Stimulated activated CD8-positive, alpha-beta memory T cell treated with anti-CD3 and anti-CD28 coated beads, Interleukin-15, amount 100 ng/mL, for 1 hour (primary cell): Measurements from ENCODE around the gene KLC4.
"Not testable (repeated sequence)": the region's sequence is repeated elsewhere in the genome, so short reads cannot be mapped to it uniquely, and the experiment has no call there.

ENCODE experiments used
- DNase-seq: peaks from one replicate; pipeline ENCODE4 v3.0.0-alpha.2; 2020; ENCODE audit warnings: low read depth

The KLC4 gene

DNA sequence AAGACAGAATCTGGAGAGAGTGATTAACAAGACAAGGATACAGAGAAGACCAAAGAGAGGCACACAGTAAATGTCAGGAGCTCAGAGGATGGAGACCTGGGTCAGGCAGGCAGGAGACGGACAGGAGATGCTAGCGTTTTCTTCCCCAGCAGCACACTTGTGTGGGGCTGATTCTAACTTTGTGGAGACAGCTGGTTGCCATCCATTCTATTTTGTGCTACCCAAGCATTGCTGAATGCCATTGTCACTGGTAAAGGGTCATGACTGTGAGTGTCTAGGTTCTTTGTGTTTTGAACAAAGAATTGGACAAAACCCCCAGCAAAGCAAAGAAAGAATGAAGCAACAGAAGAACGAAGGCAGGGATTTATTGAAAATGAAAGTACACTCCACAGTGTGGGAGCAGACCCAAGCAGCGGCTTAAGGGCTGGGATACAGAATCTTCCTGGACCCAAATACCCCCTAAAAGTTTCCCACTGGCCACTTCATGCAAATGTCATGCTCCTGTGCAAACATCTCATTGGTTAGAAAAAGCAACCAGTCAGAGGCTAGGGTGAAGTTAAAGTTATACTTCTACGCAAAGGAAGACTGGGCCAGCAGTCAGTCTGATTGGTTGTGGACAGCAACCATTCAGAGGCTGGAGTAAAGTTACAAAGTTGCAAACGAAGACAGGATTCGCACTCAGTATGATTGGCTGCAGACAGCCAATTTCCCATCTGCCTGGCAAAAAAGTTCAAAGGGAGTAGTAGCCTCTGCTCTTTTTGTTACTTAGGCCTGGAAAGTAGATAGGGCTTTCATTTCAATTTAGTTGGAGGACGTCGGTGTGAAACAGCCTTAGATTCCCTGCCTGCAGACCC is 34.2 kb downstream of the KLC4 start:
- DNase-seq = no peak

DNA sequence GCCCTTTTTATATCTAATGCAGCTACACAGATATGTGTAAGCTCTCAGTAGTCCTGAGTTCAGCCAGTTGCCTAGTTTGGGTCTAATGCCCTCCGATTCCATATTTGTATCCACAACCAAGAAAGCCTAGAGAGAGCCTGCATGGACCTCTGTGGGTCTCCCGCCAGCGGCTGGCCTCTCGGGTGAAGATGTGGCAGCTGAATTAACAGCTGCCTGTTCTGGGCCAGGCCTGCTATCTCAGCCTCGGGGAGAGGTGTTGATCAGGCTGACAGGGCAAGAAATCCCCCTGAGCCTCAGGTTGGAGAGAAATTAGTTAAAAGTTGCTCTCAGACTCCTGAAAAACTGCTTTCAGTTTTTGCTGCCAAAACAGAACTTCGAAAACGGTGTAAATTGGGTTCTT is 36.5 kb downstream of the KLC4 start:
- no peak for DNase-seq

DNA sequence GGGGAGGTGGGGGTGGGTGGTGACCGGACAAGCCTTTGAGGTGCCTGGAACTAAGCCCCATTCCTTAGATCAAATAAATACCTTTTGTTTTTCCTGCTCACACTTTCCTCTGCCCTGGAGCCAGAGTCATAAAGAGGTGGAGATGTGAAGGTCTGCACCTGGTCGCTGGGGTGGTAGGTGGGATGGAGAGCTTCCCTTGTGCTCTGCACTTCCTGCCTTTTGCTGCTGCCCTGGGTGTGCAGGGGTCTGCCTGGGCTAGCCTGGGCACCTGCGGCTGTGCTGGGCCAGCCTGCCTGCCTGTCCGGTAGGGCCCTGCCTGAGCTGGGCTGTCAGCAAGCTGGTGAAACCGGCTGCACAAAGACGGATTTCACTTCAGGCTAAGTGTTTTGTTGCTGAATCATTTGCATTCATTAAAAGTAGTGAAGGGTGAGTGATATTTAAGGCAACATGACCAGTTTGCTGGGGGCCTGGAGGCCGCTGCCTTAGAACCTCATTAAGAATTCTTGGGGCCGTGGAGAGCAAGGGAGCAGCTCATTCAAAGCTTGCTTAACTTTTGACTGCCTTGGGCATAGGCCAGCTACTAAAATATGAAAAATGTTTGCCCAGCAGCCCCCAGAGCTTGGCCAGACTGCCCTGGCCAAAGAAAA is 37.1 kb downstream of the KLC4 start:
- no peak for DNase-seq

DNA sequence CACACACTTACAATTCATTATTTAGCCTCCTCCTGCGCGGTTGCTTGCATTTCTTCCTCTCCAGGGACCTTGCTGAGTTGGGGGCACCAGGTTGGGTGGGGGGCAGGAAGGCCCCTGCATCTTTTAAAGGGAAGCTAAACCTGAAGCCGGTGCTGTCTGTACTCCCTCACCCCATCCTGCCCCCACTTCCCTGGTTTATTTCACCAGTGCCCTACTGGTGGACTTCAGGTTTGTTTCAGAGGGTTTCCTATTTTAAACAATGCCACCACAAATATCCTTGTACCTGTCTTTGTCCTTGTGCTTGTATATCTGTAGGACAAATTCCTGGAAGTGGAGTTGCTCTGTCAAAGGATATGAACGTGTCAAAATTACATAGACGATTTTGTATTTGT is 37.7 kb downstream of the KLC4 start:
- no peak for DNase-seq

DNA sequence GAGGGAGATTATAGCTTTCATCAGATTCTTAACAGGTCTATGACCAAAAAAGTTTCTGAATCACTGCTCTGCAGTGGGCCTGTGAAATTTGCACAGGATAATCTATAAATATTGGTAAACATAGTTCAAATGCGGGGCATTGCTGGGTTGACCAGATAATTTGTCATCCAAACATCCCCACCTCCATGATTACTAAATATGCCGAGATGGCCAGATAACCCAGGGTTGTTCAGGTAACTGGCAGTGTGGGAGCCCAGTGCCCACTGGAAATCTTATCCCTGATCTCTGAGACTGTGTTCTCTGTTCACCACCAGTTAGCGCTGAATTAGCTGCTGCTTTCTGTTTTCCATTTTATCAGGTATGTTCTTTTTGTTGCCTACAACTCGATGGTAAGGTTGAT is 38.1 kb downstream of the KLC4 start:
- no peak for DNase-seq

DNA sequence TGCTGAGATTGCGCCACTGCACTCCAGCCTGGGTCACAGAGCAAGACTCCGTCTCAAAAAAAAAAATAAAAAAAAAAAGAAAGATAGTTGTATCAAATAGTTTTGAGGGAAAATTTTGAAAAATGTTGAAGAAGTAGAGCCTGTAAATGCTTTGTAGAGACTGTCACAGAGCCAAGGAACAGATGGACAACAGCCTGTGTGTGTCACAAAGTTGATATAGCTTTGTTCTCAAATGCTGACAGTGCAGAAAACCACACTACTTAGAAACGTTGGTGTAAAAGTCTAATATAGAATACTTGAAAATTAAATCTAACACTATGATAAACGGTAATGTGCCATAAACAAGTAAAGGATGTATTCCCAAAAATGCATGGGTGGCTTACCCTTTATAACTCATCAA is 42.1 kb downstream of the KLC4 start:
- no peak for DNase-seq

DNA sequence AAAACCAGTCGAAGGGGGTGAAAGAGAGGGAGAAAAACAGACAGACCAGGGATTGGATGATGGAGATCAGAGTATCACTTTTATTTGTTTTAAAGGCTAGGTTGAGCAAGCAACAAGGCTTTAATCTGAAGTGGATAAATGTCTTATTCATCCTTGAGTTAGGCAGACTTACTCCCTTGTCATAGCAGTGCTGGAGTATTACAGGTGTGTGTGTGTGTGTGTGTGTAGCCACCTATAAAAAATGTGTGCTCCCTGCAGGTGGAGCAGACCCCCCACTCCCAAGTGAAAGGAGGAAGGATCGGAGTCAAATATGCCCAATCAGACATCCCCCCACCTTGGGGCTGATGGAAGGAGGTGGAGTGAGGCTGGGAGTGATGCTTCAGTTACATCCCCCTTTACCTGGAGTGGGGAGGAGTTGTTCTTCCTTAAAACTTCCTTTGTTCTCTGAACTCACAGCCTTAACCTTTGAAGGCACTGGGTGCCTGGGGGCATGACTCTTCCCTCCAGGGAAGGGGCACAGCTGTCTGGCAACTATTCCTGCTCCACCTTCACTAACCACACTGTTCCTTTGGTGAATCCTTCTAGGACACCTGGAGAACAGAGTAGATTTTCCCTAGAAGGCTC is 43.9 kb downstream of the KLC4 start:
- DNase-seq = no peak

DNA sequence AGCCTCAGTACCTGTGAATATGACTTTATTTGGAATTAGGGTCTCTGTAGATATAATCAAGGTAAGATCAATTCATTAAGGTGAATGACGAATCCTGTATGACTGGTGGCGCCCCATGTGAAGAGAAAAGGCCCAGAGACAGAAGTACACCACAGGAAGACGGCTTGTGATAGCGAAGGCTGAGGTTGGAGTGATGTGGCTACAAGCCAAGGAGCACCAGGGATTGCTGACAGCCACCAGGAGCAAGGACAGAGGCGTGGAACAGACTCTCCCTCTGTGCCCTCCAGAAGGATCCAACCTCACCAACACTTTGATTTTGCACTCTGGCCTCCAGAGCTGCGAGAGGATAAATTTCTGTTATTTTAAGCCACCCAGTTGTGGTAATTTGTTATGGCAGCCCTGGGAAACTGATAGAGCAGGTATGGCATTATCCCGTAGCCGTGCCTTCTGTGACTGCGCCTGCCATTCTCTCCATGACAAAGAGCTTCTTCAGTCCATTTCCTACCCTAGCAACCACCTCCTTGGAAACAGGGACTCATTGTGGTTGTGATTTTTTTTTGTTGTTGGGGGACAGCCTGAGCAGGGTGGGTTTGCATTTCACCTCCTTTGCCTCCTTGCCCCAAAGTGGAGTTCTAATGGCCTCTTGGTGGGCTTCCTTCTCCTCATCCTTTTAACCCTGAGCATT is 46.2 kb downstream of the KLC4 start:
- DNase-seq = no peak

DNA sequence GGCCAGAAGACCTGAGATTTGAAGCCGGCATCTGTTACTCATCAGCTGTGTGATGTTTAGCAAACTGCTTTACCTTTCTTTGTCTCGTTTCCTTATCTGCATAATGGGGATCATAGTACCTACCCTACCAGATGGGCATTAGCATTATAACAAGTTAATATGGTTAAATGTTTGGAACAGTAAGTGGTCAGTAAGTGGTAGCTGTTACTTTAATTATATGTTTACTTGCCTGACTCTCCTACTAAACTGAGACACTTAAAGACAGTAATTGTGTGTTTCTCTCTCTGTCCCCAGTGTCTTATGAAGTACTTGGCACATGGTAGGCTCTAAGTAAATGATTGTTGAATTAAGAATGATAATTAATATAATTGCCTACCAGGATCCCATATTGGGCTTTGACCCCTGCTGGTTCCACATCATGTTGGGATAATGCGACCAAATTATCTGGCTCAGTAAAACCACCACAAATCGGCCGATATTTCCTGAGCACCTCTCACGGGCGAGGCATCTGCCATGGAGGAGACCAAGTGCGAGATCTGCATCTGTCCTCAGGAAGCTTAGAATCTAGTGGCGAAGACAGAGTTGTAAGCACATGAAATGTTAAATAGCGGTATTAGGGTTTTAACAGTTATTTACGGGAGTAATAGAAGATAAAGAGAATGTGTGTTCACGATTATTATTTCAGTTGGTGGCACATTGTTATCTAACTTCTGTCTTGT is 48.1 kb downstream of the KLC4 start:
- no peak for DNase-seq

DNA sequence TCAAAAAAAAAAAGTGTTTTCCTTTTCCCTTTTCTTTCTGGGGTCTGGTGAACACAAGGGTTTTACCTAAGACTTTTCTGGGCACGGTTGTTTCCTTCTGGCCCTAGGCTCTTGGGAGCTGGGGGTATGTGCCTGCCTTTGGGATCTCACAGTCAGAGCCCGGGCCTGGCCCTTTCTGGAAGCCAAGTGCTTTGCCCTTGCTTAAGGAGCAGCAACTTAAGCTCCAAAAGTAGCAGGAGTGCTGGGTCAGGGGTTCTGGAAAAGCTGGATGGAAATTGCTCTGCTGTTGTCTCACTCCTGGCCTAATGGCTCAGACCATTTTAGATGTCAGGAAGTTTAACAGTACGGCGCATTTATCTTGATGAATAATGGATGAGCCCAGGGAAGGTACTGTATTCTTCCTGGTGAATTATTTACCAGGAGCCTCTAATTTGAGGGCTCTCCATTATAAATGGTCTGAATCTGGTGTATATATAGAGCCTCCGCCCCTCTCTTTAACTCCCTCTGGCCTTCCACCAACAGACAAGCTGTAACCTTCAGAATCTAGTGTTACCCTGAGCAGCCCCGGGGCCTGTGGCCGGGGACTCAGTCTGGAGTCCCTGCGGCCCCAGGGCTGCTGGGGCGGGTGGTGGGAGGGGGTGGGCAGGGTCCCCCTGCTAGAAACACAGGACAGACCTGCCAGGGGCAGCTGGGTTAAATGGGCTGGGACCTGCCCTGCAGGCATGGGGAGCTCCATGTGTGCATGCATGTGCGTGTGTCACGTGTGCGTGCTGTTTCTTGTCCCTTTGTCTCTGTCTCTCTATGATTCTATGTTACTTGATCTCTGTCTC is 54.2 kb downstream of the KLC4 start:
- DNase-seq = no peak

DNA sequence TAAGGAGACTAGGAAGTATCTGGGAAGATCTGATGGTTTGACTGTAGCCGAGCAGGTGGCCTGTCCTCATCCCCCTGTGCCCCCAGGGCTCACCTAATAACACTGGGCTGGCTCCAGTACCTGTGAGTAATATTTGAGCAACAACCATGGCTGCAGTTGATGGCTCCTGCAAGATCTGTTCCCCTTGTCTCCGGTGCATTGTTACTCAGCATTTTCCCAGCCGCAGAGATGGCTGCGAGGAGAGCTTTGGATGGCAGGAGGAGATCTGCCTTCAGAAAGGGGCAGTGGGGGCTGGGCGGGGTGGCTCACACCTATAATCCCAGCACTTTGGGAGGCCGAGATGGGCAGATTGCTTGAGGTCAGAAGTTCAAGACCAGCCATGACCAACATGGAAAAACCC is 55.9 kb downstream of the KLC4 start:
- no peak for DNase-seq

DNA sequence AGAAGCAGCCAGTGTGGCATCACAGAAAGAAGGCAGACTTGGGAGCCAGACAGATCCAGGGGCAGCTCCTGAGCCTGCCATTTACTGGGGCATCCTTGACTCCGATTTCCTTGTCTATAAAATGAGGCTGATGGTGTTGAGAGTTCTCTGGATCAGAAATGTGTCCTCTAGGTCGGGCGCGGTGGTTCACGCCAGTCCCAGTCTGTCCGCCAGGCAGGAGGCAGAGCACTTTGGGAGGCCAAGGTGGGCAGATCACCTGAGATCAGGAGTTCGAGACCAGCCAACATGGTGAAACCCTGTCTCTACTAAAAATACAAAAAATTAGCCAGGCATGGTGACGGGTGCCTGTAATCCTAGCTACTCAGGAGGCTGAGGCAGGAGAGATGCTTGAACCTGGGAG is 58.0 kb downstream of the KLC4 start:
- DNase-seq = not testable (repeated sequence)

DNA sequence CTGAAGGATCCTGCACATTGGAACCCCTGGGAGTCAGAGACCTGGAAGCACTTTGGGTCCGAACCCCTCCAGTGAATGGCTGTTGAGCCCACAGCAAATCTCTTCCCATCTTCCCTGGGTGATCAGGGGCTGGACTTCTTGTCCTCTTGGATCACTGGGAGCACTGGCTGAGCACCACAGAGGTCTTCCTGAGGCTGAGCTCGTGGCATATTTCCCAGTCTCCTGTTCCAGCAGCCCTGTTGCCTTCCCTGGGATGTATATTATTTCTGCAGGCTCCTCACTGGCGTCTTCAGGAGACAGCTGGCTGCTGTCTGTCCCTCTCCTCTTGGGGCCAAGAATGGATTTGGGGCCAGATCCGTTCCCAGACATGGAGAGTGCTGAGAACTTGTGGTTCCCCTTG is 60.1 kb downstream of the KLC4 start:
- DNase-seq = no peak

DNA sequence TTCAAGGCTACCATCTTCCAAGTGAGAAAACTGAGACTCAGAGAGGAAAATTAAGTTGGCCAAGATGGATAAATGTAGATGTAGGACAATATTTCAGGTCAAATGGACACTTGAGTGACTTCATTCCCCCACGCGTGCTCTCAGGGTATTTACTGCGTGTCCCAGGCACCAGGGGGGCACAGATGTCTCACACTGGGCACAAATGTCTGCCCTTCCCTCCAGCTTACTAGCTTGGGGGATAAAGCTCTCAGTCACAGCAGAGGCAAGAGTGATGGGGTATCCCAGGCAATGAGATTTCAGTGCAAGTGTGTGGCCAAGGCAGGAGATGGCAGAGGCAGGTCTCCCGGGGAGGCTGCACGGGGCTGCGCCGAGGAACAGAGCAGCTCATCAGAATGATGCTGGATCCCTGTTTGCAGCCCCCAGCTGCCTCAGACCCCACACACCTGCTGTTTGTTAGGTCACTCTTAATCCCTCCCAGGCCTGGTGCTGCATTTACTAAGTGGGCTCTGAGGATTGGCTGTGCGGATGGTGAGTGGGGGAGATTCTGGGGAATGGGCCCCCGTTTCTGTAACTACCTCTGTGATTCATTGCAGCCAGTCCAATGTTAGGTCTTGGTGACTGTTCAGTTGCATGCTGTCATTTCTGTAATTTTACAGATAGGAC is 60.8 kb downstream of the KLC4 start:
- no peak for DNase-seq

DNA sequence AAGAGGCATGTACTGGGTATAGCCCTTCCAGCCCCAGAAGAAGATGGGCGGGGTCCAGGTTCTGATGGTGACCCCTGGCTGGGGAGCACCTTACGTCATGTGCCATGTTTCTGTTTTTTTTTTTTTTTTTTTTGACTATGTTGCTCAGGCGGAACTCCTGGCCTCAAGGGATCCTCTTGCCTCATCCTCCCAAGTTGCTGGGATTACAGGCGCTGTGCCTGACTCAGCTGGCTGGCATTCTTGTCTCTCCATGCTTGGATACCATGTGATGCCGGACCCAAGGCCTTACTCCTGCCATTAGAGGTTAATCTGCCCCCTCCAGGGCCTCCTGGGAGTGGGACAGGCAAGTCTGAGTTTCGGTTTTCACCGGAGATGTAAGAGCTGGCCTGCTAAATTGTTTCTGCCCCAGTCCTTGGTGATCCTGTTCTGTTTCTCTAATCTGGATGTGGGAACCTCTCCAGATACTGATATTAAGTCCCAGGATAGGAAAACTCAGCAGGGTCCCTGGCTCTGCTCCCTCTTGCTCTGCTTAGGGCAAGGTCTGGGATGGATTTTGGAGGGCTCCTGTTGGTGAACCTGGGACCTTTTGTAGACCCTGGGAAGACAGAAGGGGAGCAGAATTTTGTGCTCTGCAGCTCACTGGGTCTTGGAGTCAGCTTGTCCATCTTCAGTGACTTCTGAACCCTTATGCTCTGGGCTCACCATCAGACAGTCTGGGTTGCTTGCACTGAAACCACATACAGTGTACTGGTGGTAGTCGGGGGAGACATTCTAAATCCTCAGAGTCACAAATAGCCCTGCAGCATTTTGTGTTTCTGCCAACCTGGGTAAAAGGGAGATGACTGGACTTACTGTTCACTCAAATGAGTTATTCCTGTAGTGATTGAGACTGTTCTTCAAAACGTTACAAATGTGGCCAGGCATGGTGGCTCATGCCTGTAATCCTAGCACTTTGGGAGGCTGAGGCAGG is 61.8 kb downstream of the KLC4 start:
- DNase-seq = no peak

DNA sequence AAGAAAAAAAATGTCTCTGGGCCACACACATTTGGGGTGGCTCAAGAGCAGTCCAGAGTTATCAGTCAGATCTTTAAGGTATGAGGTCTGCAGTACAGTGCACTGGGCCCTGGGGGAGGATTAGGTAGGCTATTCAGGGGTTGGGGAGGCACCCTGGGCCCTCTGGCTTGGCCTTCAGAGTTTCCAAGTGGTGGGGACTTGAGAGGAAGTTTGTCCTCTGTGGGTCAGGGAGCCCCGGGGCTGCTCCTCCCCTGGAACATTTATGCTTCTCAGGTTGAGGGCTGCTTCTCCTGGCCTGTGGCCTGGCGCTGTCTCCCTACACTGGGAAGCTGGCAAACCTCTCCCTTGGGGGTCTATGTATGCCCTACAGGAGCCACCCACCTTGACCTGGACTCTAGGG is 62.7 kb downstream of the KLC4 start:
- DNase-seq = no peak

DNA sequence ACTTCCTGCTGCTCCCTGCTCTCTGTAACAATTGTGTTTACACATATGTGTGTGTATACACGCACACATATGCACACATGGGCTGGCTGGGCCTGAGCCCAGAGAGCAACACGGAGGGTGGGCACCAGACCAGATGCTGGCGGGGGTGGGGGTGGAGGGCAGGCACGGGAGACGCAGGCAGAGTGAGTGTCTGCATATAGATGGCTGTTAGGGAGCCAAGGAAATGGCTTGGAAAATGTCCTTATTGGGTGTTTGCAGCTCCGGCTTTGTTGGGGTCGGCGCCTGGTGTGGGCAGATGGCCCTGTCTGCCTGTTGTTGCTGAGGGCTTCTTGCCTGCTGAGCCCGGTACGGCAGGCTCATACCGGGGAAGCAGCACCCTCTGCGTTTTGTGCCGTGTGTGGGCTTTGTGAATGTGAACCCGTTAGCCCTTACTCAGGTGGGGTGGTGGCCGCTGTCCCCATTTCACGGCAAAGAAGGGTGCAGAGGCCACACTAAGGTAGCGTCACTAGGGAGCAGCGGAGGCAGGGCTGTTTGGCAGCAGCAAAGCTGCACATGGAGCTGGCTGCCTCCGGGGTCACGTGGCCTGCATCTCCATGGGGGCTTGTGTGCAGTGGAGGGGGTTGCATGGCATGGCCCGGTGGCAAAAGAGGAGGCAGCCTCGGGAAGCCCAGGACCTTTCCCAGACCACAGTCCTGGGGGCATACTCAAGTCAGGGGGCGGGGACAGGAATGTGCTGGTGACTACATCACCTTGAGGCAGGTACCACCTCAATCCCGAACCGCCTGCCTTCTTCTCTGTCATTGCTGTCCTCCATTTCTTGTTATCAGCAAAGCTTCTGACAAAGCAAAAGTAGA is 64.3 kb downstream of the KLC4 start:
- DNase-seq = no peak

DNA sequence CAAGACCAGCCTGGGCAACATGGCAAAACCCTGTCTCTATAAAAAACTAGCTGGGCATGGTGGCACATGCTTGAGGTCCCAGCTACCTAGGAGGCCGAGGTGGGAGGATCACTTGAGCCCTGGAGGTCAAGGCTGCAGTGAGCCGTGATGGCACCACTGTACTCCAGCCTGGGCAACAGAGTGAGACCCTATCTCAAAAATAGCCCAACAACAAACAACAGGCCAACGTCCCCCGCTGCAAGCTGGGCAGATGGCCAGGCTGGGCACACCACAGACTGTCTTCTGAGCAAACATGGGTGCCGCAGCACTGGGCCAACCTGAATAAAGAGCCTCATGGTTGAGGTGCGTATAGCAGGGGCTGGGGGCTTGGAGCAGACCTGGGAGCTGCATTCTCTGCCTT is 65.0 kb downstream of the KLC4 start:
- no peak for DNase-seq
